GM13977 (cell line): Measurements from ENCODE around the gene LDLRAD2.

Experiments used
- DNase-seq: peaks from one replicate; pipeline ENCODE4 v3.0.0; 2012; ENCODE audit warnings: low spot score
- in situ Hi-C: fragments of 300-500 bp; cut with MboI; formaldehyde crosslinking; loops from one replicate; pipeline ENCODE4 v1.12.0; 2022; ENCODE audit warnings: low sequenced_read_pairs, low pct_unique_long_range_greater_than_20kb, mixed read lengths, inconsistent platforms; ENCODE audit not compliant: unreplicated experiment
- TF ChIP-seq, protein P1 (sequence below): IDR thresholded peaks from 2 replicates; pipeline ENCODE4 v1.5.1; 2012; ENCODE audit warnings: mild to moderate bottlenecking, control low read depth; ENCODE audit not compliant: insufficient read depth; ENCODE audit errors: extremely low read depth, missing control alignments

The LDLRAD2 gene

GRCh38 chr1:21841852-21842466, 29.9 kb downstream of the LDLRAD2 start:
- in situ Hi-C loops = no loop called here
- no peak for DNase-seq
- TF ChIP-seq, protein P1, sequence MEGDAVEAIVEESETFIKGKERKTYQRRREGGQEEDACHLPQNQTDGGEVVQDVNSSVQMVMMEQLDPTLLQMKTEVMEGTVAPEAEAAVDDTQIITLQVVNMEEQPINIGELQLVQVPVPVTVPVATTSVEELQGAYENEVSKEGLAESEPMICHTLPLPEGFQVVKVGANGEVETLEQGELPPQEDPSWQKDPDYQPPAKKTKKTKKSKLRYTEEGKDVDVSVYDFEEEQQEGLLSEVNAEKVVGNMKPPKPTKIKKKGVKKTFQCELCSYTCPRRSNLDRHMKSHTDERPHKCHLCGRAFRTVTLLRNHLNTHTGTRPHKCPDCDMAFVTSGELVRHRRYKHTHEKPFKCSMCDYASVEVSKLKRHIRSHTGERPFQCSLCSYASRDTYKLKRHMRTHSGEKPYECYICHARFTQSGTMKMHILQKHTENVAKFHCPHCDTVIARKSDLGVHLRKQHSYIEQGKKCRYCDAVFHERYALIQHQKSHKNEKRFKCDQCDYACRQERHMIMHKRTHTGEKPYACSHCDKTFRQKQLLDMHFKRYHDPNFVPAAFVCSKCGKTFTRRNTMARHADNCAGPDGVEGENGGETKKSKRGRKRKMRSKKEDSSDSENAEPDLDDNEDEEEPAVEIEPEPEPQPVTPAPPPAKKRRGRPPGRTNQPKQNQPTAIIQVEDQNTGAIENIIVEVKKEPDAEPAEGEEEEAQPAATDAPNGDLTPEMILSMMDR = no peak

GRCh38 chr1:21842606-21843162, 30.6 kb downstream of the LDLRAD2 start:
- no peak for DNase-seq
- in situ Hi-C loops = no loop called here
- TF ChIP-seq, protein P1 = no peak

DNA sequence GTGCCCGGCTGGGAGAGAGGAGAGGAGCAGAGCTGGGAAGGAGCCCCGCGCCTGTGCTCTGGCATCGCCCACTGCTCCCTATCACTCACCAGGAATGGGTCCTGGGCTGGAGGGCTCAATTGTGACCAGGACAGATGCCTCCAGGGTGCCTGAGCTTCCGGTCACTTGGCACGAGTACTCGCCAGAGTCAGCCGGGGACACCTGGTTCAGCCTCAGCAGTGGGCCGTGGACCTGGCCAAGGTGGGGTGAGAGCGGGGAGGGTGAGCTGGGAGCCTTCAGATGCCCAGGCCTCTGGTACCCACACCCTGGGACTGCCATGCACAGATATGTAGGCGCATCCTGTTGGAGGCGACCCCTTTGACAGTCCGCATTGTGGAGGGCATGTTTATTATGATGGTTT, 31.1 kb downstream of the LDLRAD2 start:
- DNase-seq = no peak
- TF ChIP-seq, protein P1 = no peak
- in situ Hi-C loops = no loop called here

GRCh38 chr1:21843996-21844395, 31.9 kb downstream of the LDLRAD2 start:
- TF ChIP-seq, protein P1 = no peak
- DNase-seq = no peak
- in situ Hi-C loops = no loop called here

- no peak for DNase-seq
- TF ChIP-seq, protein P1 = no peak
- in situ Hi-C loops = no loop called here
Measured at GRCh38 chr1:21845646-21846641, 33.9 kb downstream of the LDLRAD2 start.

DNA sequence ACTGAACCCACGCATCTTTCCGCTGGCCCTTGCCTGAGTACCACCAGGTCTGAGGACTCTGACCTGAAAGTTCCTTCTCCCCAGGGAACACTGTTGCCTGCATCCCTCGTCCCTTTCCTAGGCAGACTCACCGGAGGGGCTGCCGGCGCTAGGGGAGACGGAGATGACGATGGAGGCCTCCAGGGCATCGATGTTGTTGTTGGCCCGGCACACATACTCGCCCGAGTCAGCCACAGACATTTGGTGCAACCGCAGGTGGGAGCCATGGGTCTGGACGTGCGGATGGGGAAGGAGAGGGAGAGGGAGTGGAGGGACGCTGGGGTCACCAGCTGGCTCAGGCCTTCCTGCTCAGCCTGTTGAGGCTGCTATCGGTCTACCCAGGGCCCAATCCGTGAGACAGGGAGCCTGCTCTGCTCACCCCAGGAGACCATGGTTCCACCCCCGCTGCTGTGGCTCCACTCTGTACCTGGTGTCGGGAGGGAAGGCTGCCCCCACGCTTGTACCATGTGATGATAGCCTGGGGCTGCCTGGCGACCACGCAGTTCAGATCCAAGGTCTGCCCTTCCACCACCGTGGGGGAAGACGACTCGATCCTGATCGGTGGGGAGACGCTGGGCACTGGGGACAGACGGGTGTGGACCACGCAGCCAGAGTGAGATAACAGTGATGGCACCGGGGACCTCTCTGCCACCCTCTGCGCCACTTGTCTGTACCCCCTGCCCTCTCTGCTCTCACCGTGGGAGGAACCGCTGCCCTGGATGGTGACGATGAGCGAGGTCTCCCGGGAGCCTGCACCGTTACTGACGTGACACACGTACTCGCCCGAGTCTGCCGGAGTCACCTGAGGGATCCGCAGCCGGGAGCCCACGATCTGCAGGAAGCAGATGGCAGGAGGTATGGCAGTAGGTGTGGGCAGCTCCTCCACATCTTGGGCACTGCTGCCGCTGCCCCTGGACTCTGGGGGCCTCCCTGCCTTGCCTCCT, 35.4 kb downstream of the LDLRAD2 start:
- DNase-seq = no peak
- in situ Hi-C loops = no loop called here
- TF ChIP-seq, protein P1 = no peak
